Measurements from ENCODE around the gene CDKN2D.
A peak's percentile ranks its signal among the peaks of the same experiment; 100 is the strongest.
"Not testable (repeated sequence)": the region's sequence is repeated elsewhere in the genome, so short reads cannot be mapped to it uniquely, and the experiment has no call there.

CDKN2D gene

GRCh38 chr19:10551698-10552301 lies 17.0 kb downstream of the CDKN2D start:
- H3K9ac ChIP-seq (ENCODE audit: low read length), result no peak overlapping the region
- H3K27me3 ChIP-seq (ENCODE audit: low read length), result no peaks in the 10 kb centered on the region
- H2AFZ ChIP-seq (ENCODE audit: low read depth, low read length, severe bottlenecking), result no peak overlapping the region
- no peak overlapping the region for H3K4me2 ChIP-seq (ENCODE audit: low read depth, low read length, poor library complexity, severe bottlenecking)
- no peaks in the 10 kb centered on the region for H3K9me3 ChIP-seq (ENCODE audit: insufficient read depth, low read length)
- H3K4me3 ChIP-seq (ENCODE audit: insufficient read depth, low read length, poor library complexity, severe bottlenecking), result no peak overlapping the region
- no peaks in the 10 kb centered on the region; the same call in 1 of the 2 replicates for H4K20me1 ChIP-seq (ENCODE audit: low read depth, low read length)
- no peaks in the 10 kb centered on the region for H3K9me2 ChIP-seq (replicated peaks; ENCODE audit: insufficient read depth, low read length)
- no peaks in the 10 kb centered on the region for H3K79me2 ChIP-seq (ENCODE audit: insufficient read depth, low read length)
- peaks cover 3% of the 10 kb centered on the region; the same call in 1 of the 2 replicates for H3K36me3 ChIP-seq (ENCODE audit: low read length)
- peak; percentile 14 for TF ChIP-seq CTCF (IDR thresholded peaks at IDR 0.05; ENCODE audit: insufficient read depth, low read length, poor library complexity, severe bottlenecking)
- no peak for TF ChIP-seq EZH2phosphoT487 (conservative IDR thresholded peaks at IDR 0.05; ENCODE audit: low read length)
- peaks cover 36% of the 10 kb centered on the region for H3F3A ChIP-seq (ENCODE audit: insufficient read depth)
- peak overlapping the region; percentile 93; the same call in 1 of the 2 replicates for H3K27ac ChIP-seq (ENCODE audit: low read depth, low read length)

GRCh38 chr19:10551006-10551405 lies 17.8 kb downstream of the CDKN2D start:
- H3K9me3 ChIP-seq (ENCODE audit: insufficient read depth, low read length); H2AFZ ChIP-seq (ENCODE audit: low read depth, low read length, severe bottlenecking); H3K4me3 ChIP-seq (ENCODE audit: insufficient read depth, low read length, poor library complexity, severe bottlenecking); H3K9me2 ChIP-seq (replicated peaks; ENCODE audit: insufficient read depth, low read length); H4K20me1 ChIP-seq (ENCODE audit: low read depth, low read length); H3K36me3 ChIP-seq (ENCODE audit: low read length); H3K9ac ChIP-seq (ENCODE audit: low read length); H3K79me2 ChIP-seq (ENCODE audit: insufficient read depth, low read length); H3K27ac ChIP-seq (ENCODE audit: low read depth, low read length); H3K27me3 ChIP-seq (ENCODE audit: low read length); H3K4me2 ChIP-seq (ENCODE audit: low read depth, low read length, poor library complexity, severe bottlenecking): not testable (repeated sequence)
- peaks cover 35% of the 10 kb centered on the region for H3F3A ChIP-seq (ENCODE audit: insufficient read depth)

GRCh38 chr19:10550336-10550735 lies 18.4 kb downstream of the CDKN2D start:
- H3K4me2 ChIP-seq (ENCODE audit: low read depth, low read length, poor library complexity, severe bottlenecking), result no peak overlapping the region
- H3K9me2 ChIP-seq (replicated peaks; ENCODE audit: insufficient read depth, low read length), result no peaks in the 10 kb centered on the region
- H4K20me1 ChIP-seq (ENCODE audit: low read depth, low read length), result no peaks in the 10 kb centered on the region; the same call in 1 of the 2 replicates
- peaks cover 3% of the 10 kb centered on the region; the same call in 1 of the 2 replicates for H3K36me3 ChIP-seq (ENCODE audit: low read length)
- H3K27ac ChIP-seq (ENCODE audit: low read depth, low read length), result no peak overlapping the region
- H3K9ac ChIP-seq (ENCODE audit: low read length), result no peak overlapping the region
- TF ChIP-seq EZH2phosphoT487 (conservative IDR thresholded peaks at IDR 0.05; ENCODE audit: low read length) (no peak), CTCF (IDR thresholded peaks at IDR 0.05; ENCODE audit: insufficient read depth, low read length, poor library complexity, severe bottlenecking) (no peak)
- H2AFZ ChIP-seq (ENCODE audit: low read depth, low read length, severe bottlenecking), result no peak overlapping the region
- H3K79me2 ChIP-seq (ENCODE audit: insufficient read depth, low read length), result no peaks in the 10 kb centered on the region
- no peaks in the 10 kb centered on the region for H3K27me3 ChIP-seq (ENCODE audit: low read length)
- H3F3A ChIP-seq (ENCODE audit: insufficient read depth), result peaks cover 29% of the 10 kb centered on the region
- H3K4me3 ChIP-seq (ENCODE audit: insufficient read depth, low read length, poor library complexity, severe bottlenecking), result no peak overlapping the region
- H3K9me3 ChIP-seq (ENCODE audit: insufficient read depth, low read length), result no peaks in the 10 kb centered on the region

- peaks cover 3% of the 10 kb centered on the region; the same call in 1 of the 2 replicates for H3K36me3 ChIP-seq (ENCODE audit: low read length)
- H3K4me2 ChIP-seq (ENCODE audit: low read depth, low read length, poor library complexity, severe bottlenecking), result no peak overlapping the region
- H3K9me3 ChIP-seq (ENCODE audit: insufficient read depth, low read length), result no peaks in the 10 kb centered on the region
- H3K4me3 ChIP-seq (ENCODE audit: insufficient read depth, low read length, poor library complexity, severe bottlenecking), result no peak overlapping the region
- no peak for TF ChIP-seq CTCF (IDR thresholded peaks at IDR 0.05; ENCODE audit: insufficient read depth, low read length, poor library complexity, severe bottlenecking)
- TF ChIP-seq EZH2phosphoT487 (conservative IDR thresholded peaks at IDR 0.05; ENCODE audit: low read length), result no peak
- H3K27ac ChIP-seq (ENCODE audit: low read depth, low read length), result no peak overlapping the region
- peaks cover 24% of the 10 kb centered on the region for H3F3A ChIP-seq (ENCODE audit: insufficient read depth)
- H2AFZ ChIP-seq (ENCODE audit: low read depth, low read length, severe bottlenecking), result no peak overlapping the region
- H3K9me2 ChIP-seq (replicated peaks; ENCODE audit: insufficient read depth, low read length), result no peaks in the 10 kb centered on the region
- H3K9ac ChIP-seq (ENCODE audit: low read length), result no peak overlapping the region
- H4K20me1 ChIP-seq (ENCODE audit: low read depth, low read length), result no peaks in the 10 kb centered on the region; the same call in 1 of the 2 replicates
- H3K79me2 ChIP-seq (ENCODE audit: insufficient read depth, low read length), result no peaks in the 10 kb centered on the region
- H3K27me3 ChIP-seq (ENCODE audit: low read length), result no peaks in the 10 kb centered on the region
Observed at GRCh38 chr19:10549733-10550132, 19.0 kb downstream of the CDKN2D start.
